ENCODE data around the gene PRSS27. TPM values are rescaled to one million over a fixed set of nuclear protein-coding genes. Genes with fewer than 3 reads are reported as not detected.

Gene PRSS27
- total and polyA plus RNA-seq, 2 donors (not counting 3 experiments of a cell fraction or from before 2014, with no cell fraction given) = 0.33 to 0.53 TPM

DNA sequence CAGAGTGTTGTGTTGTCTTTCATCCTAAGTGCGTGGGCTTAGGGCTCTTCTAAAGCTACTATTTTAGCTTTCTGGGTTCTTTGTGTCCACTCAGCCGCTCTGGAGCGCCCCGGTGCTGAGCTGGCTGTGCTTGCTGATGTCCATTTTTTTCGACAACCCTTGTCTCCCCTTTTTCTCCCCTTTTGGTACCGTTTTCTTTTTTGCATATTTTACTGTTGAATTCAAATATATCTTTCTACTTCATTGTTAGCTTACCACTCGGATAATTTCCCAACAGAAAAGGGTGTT, 33.7 kb upstream of the PRSS27 start:
- FAIRE-seq (no peak), DNase-seq (ENCODE audit: low read depth, low spot score) (no peak)
- dilution Hi-C loops (cut with MboI; ENCODE audit: extremely low pct_ligation_motif_present, low sequenced_read_pairs) = no loop called here
- TF ChIP-seq MYC (IDR thresholded peaks at IDR 0.05; ENCODE audit: low read depth, low read length) (no peak), POLR2A (IDR thresholded peaks at IDR 0.05; ENCODE audit: low read depth, low read length) (no peak), POLR2AphosphoS5 (IDR thresholded peaks at IDR 0.05; ENCODE audit: insufficient read depth, low read depth, low read length) (no peak), FOS (IDR thresholded peaks at IDR 0.05; ENCODE audit: borderline replicate concordance, insufficient read depth, low read length) (no peak), EZH2 (IDR thresholded peaks at IDR 0.05; ENCODE audit: borderline replicate concordance, low read depth, low read length, severe bottlenecking) (no peak), CTCF (IDR thresholded peaks at IDR 0.05; ENCODE audit: extremely low read depth in 1 of 2, insufficient read depth in 1 of 2, low read depth in 1 of 2, low read length in 2 of 2) (no peak), GATA2 (IDR thresholded peaks at IDR 0.05; ENCODE audit: insufficient read depth, insufficient read length, low read depth, low read length) (no peak), JUN (IDR thresholded peaks at IDR 0.05; ENCODE audit: borderline replicate concordance, insufficient read depth, insufficient read length, low read depth) (no peak)
- TF ChIP-seq, protein P1, sequence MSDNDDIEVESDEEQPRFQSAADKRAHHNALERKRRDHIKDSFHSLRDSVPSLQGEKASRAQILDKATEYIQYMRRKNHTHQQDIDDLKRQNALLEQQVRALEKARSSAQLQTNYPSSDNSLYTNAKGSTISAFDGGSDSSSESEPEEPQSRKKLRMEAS (IDR thresholded peaks at IDR 0.05; ENCODE audit: insufficient read depth, insufficient read length) = no peak
- H3K4me1 ChIP-seq (ENCODE audit: control insufficient read depth, extremely low read depth, insufficient read depth, low read length) = peaks cover 26% of the 10 kb centered on the region
- H3K9me1 ChIP-seq (replicated peaks; ENCODE audit: control insufficient read depth, extremely low read depth, insufficient read depth, low read length) = no peaks in the 10 kb centered on the region
- peak overlapping the region; percentile 98 for H3K4me2 ChIP-seq (ENCODE audit: insufficient read depth, low read length)
- intact Hi-C loops (cut with micrococcal nuclease) = loop anchor here (5.0 kb wide), 1 partner anchor 749 kb away; the partner anchor contains the start of gene CLUAP1
- ChIA-PET POLR2A (no interaction called here), CTCF (interaction anchor here (1.5 kb wide), 1 partner anchor 85 kb away, joined by 4 read pairs; no protein-coding TSS in a partner anchor)
- H3K36me3 ChIP-seq (ENCODE audit: control insufficient read depth in 2 of 2, extremely low read depth in 1 of 2, insufficient read depth in 2 of 2, low read length in 2 of 2) = peaks cover 12 to 15% of the 10 kb centered on the region in 2 experiments
- no peaks in the 10 kb centered on the region for H3K27me3 ChIP-seq (ENCODE audit: control insufficient read depth in 2 of 2, insufficient read depth in 2 of 2, low read length in 2 of 2)
- H3K27ac ChIP-seq (ENCODE audit: insufficient read depth, low read depth, low read length) = peak overlapping the region; percentile 65
- peaks cover 58% of the 10 kb centered on the region for H3K79me2 ChIP-seq (ENCODE audit: control insufficient read depth, insufficient read depth, low read length)
- H3K4me3 ChIP-seq (replicated peaks in 1 of 3; ENCODE audit: insufficient read depth in 1 of 3, low read depth in 1 of 3, low read length in 3 of 3) = peak overlapping the region; percentile 91 to 96 (median 93)
- no TSS peak for BruUV-seq (replicated peaks)
- H3K9me3 ChIP-seq (replicated peaks; ENCODE audit: control insufficient read depth, insufficient read depth, low read length) = no peaks in the 10 kb centered on the region
- no peak overlapping the region for H2AFZ ChIP-seq (ENCODE audit: low read depth, low read length)
- peak overlapping the region; percentile 69 for H3K9ac ChIP-seq (replicated peaks; ENCODE audit: extremely low read depth, insufficient read depth, low read length)
- peaks cover 23% of the 10 kb centered on the region for H4K20me1 ChIP-seq (replicated peaks; ENCODE audit: control insufficient read depth, extremely low read depth, insufficient read depth, low read length)

All from endothelial cell of umbilical vein (primary cell).